Hematopoietic multipotent progenitor cell (in vitro differentiated cells): ENCODE data around the gene RBX1. TPM values are rescaled to one million over a fixed set of nuclear protein-coding genes. Genes with fewer than 3 reads are reported as not detected.
"Not testable (repeated sequence)": the region's sequence is repeated elsewhere in the genome, so short reads cannot be mapped to it uniquely, and the experiment has no call there.

Source experiments
- DNase-seq, 3 donors: peaks; one replicate each; pipeline ENCODE4 v3.0.0-alpha.2; 2011 to 2015; ENCODE audit warnings: low read depth in 2 of 3, low spot score in 2 of 3
- total RNA-seq: library from RNA; depleted of rRNA; stranded (reverse); fragments of >200 nt; gene quantifications from one replicate; pipeline ENCODE4 v1.2.3, GENCODE V29; 2012

Gene RBX1
- total RNA-seq, 1 donor, result 40.7 TPM

GRCh38 chr22:40967111-40967760 lies 16.1 kb downstream of the RBX1 start:
- peak in 1 of 3 donors; percentile 10 for DNase-seq

- no peak for DNase-seq
Measured at GRCh38 chr22:40972587-40972986, 21.4 kb downstream of the RBX1 start.

GRCh38 chr22:40973144-40973543 lies 22.0 kb downstream of the RBX1 start:
- DNase-seq, result no peak

GRCh38 chr22:40975366-40975765 lies 24.2 kb downstream of the RBX1 start:
- no peak for DNase-seq

GRCh38 chr22:40976866-40977700 lies 25.9 kb downstream of the RBX1 start:
- DNase-seq, result no peak

GRCh38 chr22:40979198-40979597 lies 28.0 kb downstream of the RBX1 start:
- DNase-seq, result no peak

GRCh38 chr22:40979871-40980270 lies 28.7 kb downstream of the RBX1 start:
- no peak for DNase-seq

GRCh38 chr22:40982482-40983385 lies 31.6 kb downstream of the RBX1 start:
- no peak for DNase-seq

- DNase-seq, result no peak
Measured at GRCh38 chr22:40991298-40991697, 40.1 kb downstream of the RBX1 start.

GRCh38 chr22:40995821-40996220 lies 44.6 kb downstream of the RBX1 start:
- DNase-seq, result no peak

GRCh38 chr22:40997520-40997919 lies 46.3 kb downstream of the RBX1 start:
- DNase-seq, result no peak

- no peak for DNase-seq
Measured at GRCh38 chr22:41000040-41000565, 48.9 kb downstream of the RBX1 start.

- DNase-seq, result no peak
Measured at GRCh38 chr22:41000941-41001721, 50.0 kb downstream of the RBX1 start.

GRCh38 chr22:41001722-41002122 lies 50.5 kb downstream of the RBX1 start:
- DNase-seq, result no peak

GRCh38 chr22:41002386-41002785 lies 51.2 kb downstream of the RBX1 start:
- not testable (repeated sequence) for DNase-seq

- no peak for DNase-seq
Measured at GRCh38 chr22:41003066-41003465, 51.9 kb downstream of the RBX1 start.

- no peak for DNase-seq
Measured at GRCh38 chr22:41003976-41004375, 52.8 kb downstream of the RBX1 start.

- DNase-seq, result no peak
Measured at GRCh38 chr22:41009222-41009948, 58.2 kb downstream of the RBX1 start.

- DNase-seq, result peak in 1 of 3 donors; percentile 22
Measured at GRCh38 chr22:41015003-41015402, 63.8 kb downstream of the RBX1 start.
